OCI-LY3 (cell line): ENCODE measurements around the gene RPS6KB1.

Experiments used
- H2AFZ ChIP-seq: fragments of 200-600, 300-600 bp; shearing (Covaris generic); 2 replicates; pipeline ENCODE4 v1.6.0; 2014; ENCODE audit warnings: antibody characterized with exemption, low read depth, low read length
- H3K27ac ChIP-seq: fragments of 200-600, 300-600 bp; sonication (generic); 2 replicates; pipeline ENCODE4 v1.5.1; 2014; ENCODE audit warnings: mild to moderate bottlenecking, low read length, moderate library complexity, mixed read lengths
- H3K27me3 ChIP-seq: fragments of 200-600, 300-600 bp; sonication (generic); 2 replicates; pipeline ENCODE4 v1.6.1; 2014; ENCODE audit warnings: low read depth, low read length, mixed read lengths
- H3K36me3 ChIP-seq: fragments of 200-600, 300-600 bp; sonication (generic); replicated peaks from 2 replicates; pipeline ENCODE3; 2014; ENCODE audit warnings: low read depth, low read length, mixed read lengths
- H3K4me1 ChIP-seq: fragments of 300-600, 200-600 bp; sonication (generic); 2 replicates; pipeline ENCODE4 v1.6.1; 2014; ENCODE audit warnings: low read length, mixed read lengths
- H3K4me2 ChIP-seq: fragments of 200-600, 300-600 bp; sonication (generic); 2 replicates; pipeline ENCODE4 v1.6.1; 2014; ENCODE audit warnings: low read length, mixed read lengths
- H3K4me3 ChIP-seq: fragments of 300-600, 200-600 bp; sonication (generic); 2 replicates; pipeline ENCODE4 v1.5.1; 2014; ENCODE audit warnings: antibody characterized with exemption, mild to moderate bottlenecking, low read length, moderate library complexity
- H3K79me2 ChIP-seq: fragments of 300-600, 200-600 bp; shearing (Covaris generic); 2 replicates; pipeline ENCODE4 v1.6.1; 2014; ENCODE audit warnings: mild to moderate bottlenecking, low read length, mixed read lengths
- H3K9ac ChIP-seq: fragments of 300-600, 200-600 bp; shearing (Covaris generic); 2 replicates; pipeline ENCODE4 v1.6.0; 2014; ENCODE audit warnings: mild to moderate bottlenecking, low read length, moderate library complexity
- H3K9me3 ChIP-seq: fragments of 200-600, 300-600 bp; shearing (Covaris generic); 2 replicates; pipeline ENCODE4 v1.6.1; 2014; ENCODE audit warnings: low read length, mixed read lengths; ENCODE audit not compliant: insufficient read depth
- H4K20me1 ChIP-seq: fragments of 200-600, 300-600 bp; sonication (generic); 2 replicates; pipeline ENCODE4 v1.6.1; 2016; ENCODE audit warnings: low read length, mixed read lengths; ENCODE audit not compliant: insufficient read depth
- CTCF ChIP-seq: fragments of 200-600, 300-600 bp; sonication (generic); IDR thresholded peaks from 2 replicates; pipeline ENCODE4 v1.5.1; 2014; ENCODE audit warnings: antibody characterized with exemption, low read length, low read depth
- EZH2phosphoT487 ChIP-seq: fragments of 200-600 bp; shearing (Covaris generic); IDR thresholded peaks from 2 replicates; pipeline ENCODE4 v1.6.1; 2018; ENCODE audit warnings: antibody characterized with exemption, mixed run types, low read depth

The RPS6KB1 gene

GRCh38 chr17:59892924-59893675 is at the start of gene RPS6KB1, which contains the start of gene TUBD1:
RPS6KB1 (plus strand) TSS chr17:59893121; CDS start chr17:59893185, 64 bp downstream.
TUBD1 (minus strand) TSS chr17:59892943; CDS start chr17:59891002, 1,941 bp downstream.
- peaks cover 4% of the 10 kb centered on the region for H3K36me3 ChIP-seq
- H3K9ac ChIP-seq, result peak within 1 kb of the TSS; percentile 88
- no peaks in the 10 kb centered on the region for H3K9me3 ChIP-seq
- no peak for TF ChIP-seq CTCF
- peaks cover 4% of the 10 kb centered on the region; the same call in 1 of the 2 replicates for H3K27me3 ChIP-seq
- H3K4me3 ChIP-seq, result peak within 1 kb of the TSS; percentile 86
- peaks cover 8% of the 10 kb centered on the region for H4K20me1 ChIP-seq
- H2AFZ ChIP-seq, result peak within 1 kb of the TSS; percentile 58
- H3K4me1 ChIP-seq, result peaks cover 10% of the 10 kb centered on the region
- peak within 1 kb of the TSS; percentile 60 for H3K27ac ChIP-seq
- peaks cover 65% of the 10 kb centered on the region for H3K79me2 ChIP-seq
- peak within 1 kb of the TSS; percentile 90 for H3K4me2 ChIP-seq

- Histone ChIP-seq H3K9ac (peak overlapping the region; percentile 88), H3K27ac (peak overlapping the region; percentile 99)
These were observed 47.9 kb upstream of the RPS6KB1 start for GRCh38 chr17:59844884-59845594.

GRCh38 chr17:59845595-59846393 is 47.1 kb upstream of the RPS6KB1 start:
- TF ChIP-seq CTCF (no peak), EZH2phosphoT487 (no peak)
- Histone ChIP-seq H3K79me2 (peaks cover 15% of the 10 kb centered on the region), H3K4me3 (peak overlapping the region; percentile 62), H3K9ac (peak overlapping the region; percentile 88), H3K4me2 (peak overlapping the region; percentile 75), H3K27me3 (no peaks in the 10 kb centered on the region), H3K36me3 (peaks cover 8% of the 10 kb centered on the region), H3K4me1 (peaks cover 85% of the 10 kb centered on the region), H3K9me3 (no peaks in the 10 kb centered on the region), H3K27ac (peak overlapping the region; percentile 99), H4K20me1 (peaks cover 4% of the 10 kb centered on the region), H2AFZ (no peak overlapping the region)

More at GRCh38 chr17:59844884-59845594, 47.9 kb upstream of the RPS6KB1 start:
- peak overlapping the region; percentile 75 for H3K4me2 ChIP-seq
- H3K4me3 ChIP-seq, result peak overlapping the region; percentile 62
- no peaks in the 10 kb centered on the region for H3K27me3 ChIP-seq
- TF ChIP-seq CTCF, result no peak
- TF ChIP-seq EZH2phosphoT487, result no peak
- peaks cover 11% of the 10 kb centered on the region for H4K20me1 ChIP-seq
- no peak overlapping the region for H2AFZ ChIP-seq
- no peaks in the 10 kb centered on the region for H3K9me3 ChIP-seq
- H3K4me1 ChIP-seq, result peaks cover 79% of the 10 kb centered on the region
- peaks cover 15% of the 10 kb centered on the region for H3K36me3 ChIP-seq
- peaks cover 22% of the 10 kb centered on the region for H3K79me2 ChIP-seq
